Panc1 (cell line): ENCODE data around the gene NANS.

Experiments
- CTCF ChIP-seq: fragments of 450-650 bp; IDR thresholded peaks from 2 replicates; pipeline ENCODE4 v1.5.1; 2017; ENCODE audit warnings: mild to moderate bottlenecking
- POLR2AphosphoS5 ChIP-seq: IDR thresholded peaks from 2 replicates; pipeline ENCODE4 v1.6.1; 2012; ENCODE audit warnings: mild to moderate bottlenecking, low read depth, low read length, moderate library complexity

DNA sequence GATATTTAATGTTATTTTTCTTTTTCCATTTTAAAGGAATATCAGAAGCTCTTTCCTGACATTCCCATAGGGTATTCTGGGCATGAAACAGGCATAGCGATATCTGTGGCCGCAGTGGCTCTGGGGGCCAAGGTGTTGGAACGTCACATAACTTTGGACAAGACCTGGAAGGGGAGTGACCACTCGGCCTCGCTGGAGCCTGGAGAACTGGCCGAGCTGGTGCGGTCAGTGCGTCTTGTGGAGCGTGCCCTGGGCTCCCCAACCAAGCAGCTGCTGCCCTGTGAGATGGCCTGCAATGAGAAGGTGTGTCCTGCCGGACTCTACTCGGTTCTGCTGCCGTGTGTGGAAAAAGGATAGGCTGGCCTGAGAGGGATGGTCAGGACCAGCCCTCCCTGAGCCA lies 24.2 kb downstream of the NANS start:
- no peak for TF ChIP-seq POLR2AphosphoS5
- TF ChIP-seq CTCF: no peak
